ENCODE data around the gene PEX14. TPM values are rescaled to one million over a fixed set of nuclear protein-coding genes. Genes with fewer than 3 reads are reported as not detected.

PEX14 gene
- total RNA-seq, 1 donor, result 15.2 TPM

DNA sequence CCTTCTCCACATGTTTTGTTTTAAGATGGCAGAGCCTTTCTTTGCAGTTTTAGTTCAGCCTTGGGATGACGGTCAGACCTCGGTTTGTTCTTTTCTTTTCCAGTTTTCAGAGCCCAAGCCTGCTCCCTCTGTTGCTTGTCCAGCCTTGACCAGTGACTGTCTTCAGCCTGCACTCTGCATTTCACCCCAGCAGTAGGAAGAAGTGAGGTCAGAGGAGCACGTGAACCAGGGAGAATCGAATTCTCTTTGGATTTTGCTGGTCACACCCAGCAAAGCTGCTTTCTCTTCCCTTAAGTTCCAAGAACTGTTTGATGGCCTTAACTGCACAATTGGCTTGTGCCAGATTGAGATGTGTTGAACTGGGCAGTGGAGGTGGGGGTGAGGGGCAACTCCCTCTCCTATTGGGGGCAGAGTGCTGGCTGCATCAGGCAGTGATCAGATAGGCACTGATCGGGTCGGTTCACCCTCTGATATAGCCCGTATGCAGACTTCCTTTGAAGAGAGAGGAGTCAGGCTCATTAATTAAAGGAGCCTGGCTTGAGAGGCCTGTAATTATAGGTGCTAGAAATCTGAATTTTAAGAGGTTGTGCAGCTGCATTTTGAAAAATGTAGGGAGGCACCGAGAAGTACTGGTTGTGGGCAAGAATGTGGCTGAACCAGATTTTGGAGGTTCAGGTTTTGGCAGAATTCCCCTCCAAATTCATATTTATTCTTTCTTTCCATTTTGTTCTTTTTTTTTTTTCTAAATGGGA lies 42.4 kb downstream of the PEX14 start:
- DNase-seq (ENCODE audit: insufficient read length, low spot score, missing footprints), result no peak
- TF ChIP-seq, protein P1, sequence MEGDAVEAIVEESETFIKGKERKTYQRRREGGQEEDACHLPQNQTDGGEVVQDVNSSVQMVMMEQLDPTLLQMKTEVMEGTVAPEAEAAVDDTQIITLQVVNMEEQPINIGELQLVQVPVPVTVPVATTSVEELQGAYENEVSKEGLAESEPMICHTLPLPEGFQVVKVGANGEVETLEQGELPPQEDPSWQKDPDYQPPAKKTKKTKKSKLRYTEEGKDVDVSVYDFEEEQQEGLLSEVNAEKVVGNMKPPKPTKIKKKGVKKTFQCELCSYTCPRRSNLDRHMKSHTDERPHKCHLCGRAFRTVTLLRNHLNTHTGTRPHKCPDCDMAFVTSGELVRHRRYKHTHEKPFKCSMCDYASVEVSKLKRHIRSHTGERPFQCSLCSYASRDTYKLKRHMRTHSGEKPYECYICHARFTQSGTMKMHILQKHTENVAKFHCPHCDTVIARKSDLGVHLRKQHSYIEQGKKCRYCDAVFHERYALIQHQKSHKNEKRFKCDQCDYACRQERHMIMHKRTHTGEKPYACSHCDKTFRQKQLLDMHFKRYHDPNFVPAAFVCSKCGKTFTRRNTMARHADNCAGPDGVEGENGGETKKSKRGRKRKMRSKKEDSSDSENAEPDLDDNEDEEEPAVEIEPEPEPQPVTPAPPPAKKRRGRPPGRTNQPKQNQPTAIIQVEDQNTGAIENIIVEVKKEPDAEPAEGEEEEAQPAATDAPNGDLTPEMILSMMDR (IDR thresholded peaks at IDR 0.05; ENCODE audit: extremely low read depth, low read depth, low read length), result no peak
- Histone ChIP-seq H2AFZ (ENCODE audit: low read length) (no peak overlapping the region), H4K20me1 (ENCODE audit: insufficient read depth, low read length) (peaks cover 30% of the 10 kb centered on the region), H3K4me1 (ENCODE audit: insufficient read depth, low read length) (peaks cover 4% of the 10 kb centered on the region), H3K79me2 (ENCODE audit: insufficient read depth, low read length) (peaks cover 71% of the 10 kb centered on the region), H3K27ac (ENCODE audit: low read depth, low read length) (no peak overlapping the region), H3K4me2 (ENCODE audit: insufficient read depth, low read length) (no peak overlapping the region), H3K36me3 (ENCODE audit: insufficient read depth, low read length) (no peaks in the 10 kb centered on the region), H3K27me3 (ENCODE audit: insufficient read depth, low read length) (no peaks in the 10 kb centered on the region), H3K4me3 (ENCODE audit: insufficient read depth, low read length) (no peak overlapping the region), H3K9me3 (ENCODE audit: low read depth, low read length) (no peaks in the 10 kb centered on the region)

DNA sequence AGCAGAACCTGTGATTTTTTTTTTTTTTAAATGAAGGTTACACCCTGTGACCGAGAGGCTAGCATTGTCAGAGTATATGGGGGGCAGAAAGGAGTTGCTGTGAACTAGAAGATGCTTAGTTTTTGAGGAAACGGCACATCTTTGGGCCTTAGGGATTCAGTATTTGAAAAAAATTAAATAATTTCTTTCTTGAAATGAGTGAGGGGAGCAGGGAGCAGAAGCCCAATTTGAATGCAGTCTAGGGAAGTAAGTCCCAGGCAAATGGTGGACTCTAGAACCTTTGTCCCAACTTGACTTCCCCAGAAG lies 42.9 kb downstream of the PEX14 start:
- Histone ChIP-seq H3K4me2 (ENCODE audit: insufficient read depth, low read length) (no peak overlapping the region), H3K4me1 (ENCODE audit: insufficient read depth, low read length) (peaks cover 2% of the 10 kb centered on the region), H3K36me3 (ENCODE audit: insufficient read depth, low read length) (no peaks in the 10 kb centered on the region), H3K9me3 (ENCODE audit: low read depth, low read length) (no peaks in the 10 kb centered on the region), H3K27me3 (ENCODE audit: insufficient read depth, low read length) (no peaks in the 10 kb centered on the region), H3K79me2 (ENCODE audit: insufficient read depth, low read length) (peaks cover 66% of the 10 kb centered on the region), H4K20me1 (ENCODE audit: insufficient read depth, low read length) (peaks cover 30% of the 10 kb centered on the region), H3K27ac (ENCODE audit: low read depth, low read length) (no peak overlapping the region), H3K4me3 (ENCODE audit: insufficient read depth, low read length) (no peak overlapping the region), H2AFZ (ENCODE audit: low read length) (no peak overlapping the region)
- DNase-seq (ENCODE audit: insufficient read length, low spot score, missing footprints), result no peak
- TF ChIP-seq, protein P1 (IDR thresholded peaks at IDR 0.05; ENCODE audit: extremely low read depth, low read depth, low read length), result no peak

DNA sequence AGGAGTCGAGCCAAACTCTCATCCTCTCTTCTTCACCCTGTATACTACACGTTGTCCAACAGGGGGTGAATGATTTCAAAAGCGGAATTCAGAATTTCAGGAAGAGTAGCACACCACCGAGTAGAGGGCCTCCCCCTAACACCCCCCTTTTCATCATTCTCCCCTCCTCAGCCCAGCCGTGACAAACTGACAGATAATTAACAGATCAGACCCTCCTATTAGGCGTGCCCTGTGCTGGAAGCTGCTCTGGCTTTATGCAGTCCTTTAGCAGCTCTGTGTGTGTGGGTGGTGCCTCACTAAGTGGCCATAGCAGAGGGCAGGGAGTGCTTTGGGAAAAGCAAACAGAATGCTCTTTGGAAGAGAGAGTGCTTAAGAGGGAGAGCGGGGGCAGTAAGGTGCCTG lies 44.3 kb downstream of the PEX14 start:
- DNase-seq (ENCODE audit: insufficient read length, low spot score, missing footprints), result no peak

DNA sequence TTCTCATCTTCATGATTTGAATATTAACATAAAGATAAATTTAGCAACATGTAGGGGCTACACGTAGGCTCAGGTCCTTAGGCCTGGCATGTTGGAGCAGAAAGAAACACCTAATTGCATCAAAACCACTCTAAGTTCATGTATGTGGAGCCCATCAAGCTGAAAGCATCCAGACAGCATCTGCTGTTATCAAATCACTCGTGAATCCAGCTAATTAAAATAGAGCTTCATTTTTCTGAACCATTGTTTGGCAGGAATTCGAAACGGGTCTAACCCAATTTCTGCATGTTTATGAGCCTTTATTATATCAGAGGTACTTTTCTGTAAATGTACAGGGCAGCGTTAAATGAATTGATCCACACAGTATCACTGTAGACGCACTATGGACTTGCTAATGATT lies 45.7 kb downstream of the PEX14 start:
- H4K20me1 ChIP-seq (ENCODE audit: insufficient read depth, low read length), result peaks cover 22% of the 10 kb centered on the region

More for the DNA sequence above, 44.3 kb downstream of the PEX14 start:
- no peak overlapping the region for H3K27ac ChIP-seq (ENCODE audit: low read depth, low read length)
- H3K4me3 ChIP-seq (ENCODE audit: insufficient read depth, low read length), result no peak overlapping the region
- TF ChIP-seq, protein P1 (IDR thresholded peaks at IDR 0.05; ENCODE audit: extremely low read depth, low read depth, low read length), result peak; percentile 7
- no peaks in the 10 kb centered on the region for H3K9me3 ChIP-seq (ENCODE audit: low read depth, low read length)
- H3K4me1 ChIP-seq (ENCODE audit: insufficient read depth, low read length), result peaks cover 3% of the 10 kb centered on the region
- H3K36me3 ChIP-seq (ENCODE audit: insufficient read depth, low read length), result no peaks in the 10 kb centered on the region
- H3K79me2 ChIP-seq (ENCODE audit: insufficient read depth, low read length), result peaks cover 56% of the 10 kb centered on the region
- no peaks in the 10 kb centered on the region for H3K27me3 ChIP-seq (ENCODE audit: insufficient read depth, low read length)
- no peak overlapping the region for H2AFZ ChIP-seq (ENCODE audit: low read length)
- H3K4me2 ChIP-seq (ENCODE audit: insufficient read depth, low read length), result no peak overlapping the region
- H4K20me1 ChIP-seq (ENCODE audit: insufficient read depth, low read length), result peaks cover 30% of the 10 kb centered on the region

More for the DNA sequence above, 45.7 kb downstream of the PEX14 start:
- Histone ChIP-seq H3K4me1 (ENCODE audit: insufficient read depth, low read length) (peaks cover 3% of the 10 kb centered on the region), H3K4me2 (ENCODE audit: insufficient read depth, low read length) (no peak overlapping the region), H3K9me3 (ENCODE audit: low read depth, low read length) (no peaks in the 10 kb centered on the region), H3K27ac (ENCODE audit: low read depth, low read length) (no peak overlapping the region), H3K27me3 (ENCODE audit: insufficient read depth, low read length) (no peaks in the 10 kb centered on the region), H3K4me3 (ENCODE audit: insufficient read depth, low read length) (no peak overlapping the region), H3K79me2 (ENCODE audit: insufficient read depth, low read length) (peaks cover 53% of the 10 kb centered on the region), H2AFZ (ENCODE audit: low read length) (no peak overlapping the region), H3K36me3 (ENCODE audit: insufficient read depth, low read length) (no peaks in the 10 kb centered on the region)
- DNase-seq (ENCODE audit: insufficient read length, low spot score, missing footprints), result no peak
- TF ChIP-seq, protein P1 (IDR thresholded peaks at IDR 0.05; ENCODE audit: extremely low read depth, low read depth, low read length), result no peak

Data from osteoblast (primary cell).